K562 (cell line): Measurements from ENCODE around the gene TBC1D32. TPM values are rescaled to one million over a fixed set of nuclear protein-coding genes. Genes with fewer than 3 reads are reported as not detected.

Experiments used
- ATAC-seq: fragments of 200-7000 bp; cut with Tn5 transposase; 3 replicates; pipeline ENCODE4 v1.9.1; 2020; ENCODE audit warnings: moderate library complexity
- BruUV-seq: library from RNA; stranded (reverse); fragments of 400-500 nt; replicated peaks from 2 replicates; lab custom pipeline; 2021; lab: Mats Ljungman, UMichigan
- CTCF ChIA-PET: fragments of 300-600 bp; formaldehyde crosslinking; extraction: SDS; loops from one replicate; lab custom pipeline; 2021; ENCODE audit warnings: low intra/inter-chr PET ratio; lab: Yijun Ruan, JAX
- POLR2A ChIA-PET: fragments of 300-600, 350-650 bp; sonication (Branson Sonifier 250); formaldehyde crosslinking; extraction: SDS; loops from one replicate; lab custom pipeline; 2021; ENCODE audit warnings: antibody characterized with exemption, inconsistent platforms; lab: Yijun Ruan, JAX
- DNase-seq, 4 experiments: peaks; one replicate each; pipeline versions ENCODE4 v3.0.0 to v3.0.0-alpha.2; 2011 to 2018; ENCODE audit warnings: low spot score in 3 of 4, mixed read lengths in 3 of 4; ENCODE audit errors: extremely low read depth in 1 of 4
- FAIRE-seq: peaks from 2 replicates; lab custom pipeline; 2011; peaks lifted over from hg19 to GRCh38; lab: Jason Lieb, UNC
- H2AFZ ChIP-seq: 2 replicates; pipeline ENCODE4 v1.6.0; 2011; ENCODE audit warnings: low read depth, low read length, control low read depth, inconsistent platforms
- H3K27ac ChIP-seq: fragments of 200-600 bp; 3 replicates; pipeline ENCODE4 v1.8.0; 2011; ENCODE audit warnings: low read depth, mild to moderate bottlenecking, control low read depth, inconsistent platforms, low read length, moderate library complexity, mixed read lengths; ENCODE audit errors: extremely low read depth
- H3K27me3 ChIP-seq, 2 experiments: fragments of 300-600 bp in 1 of 2; 2 replicates in 1 of 2; 3 replicates in 1 of 2; pipeline versions ENCODE4 v1.6.0 to v1.8.0; 2011; ENCODE audit warnings: inconsistent platforms in 2 of 2, low read length in 2 of 2, mild to moderate bottlenecking in 1 of 2, mixed read lengths in 1 of 2, moderate library complexity in 1 of 2; ENCODE audit not compliant: control insufficient read depth in 2 of 2, insufficient read depth in 2 of 2
- H3K36me3 ChIP-seq: fragments of 300-600 bp; 3 replicates; pipeline ENCODE4 v1.8.0; 2011; ENCODE audit warnings: mild to moderate bottlenecking, low read length, inconsistent platforms; ENCODE audit not compliant: control insufficient read depth, insufficient read depth
- H3K4me1 ChIP-seq, 2 experiments: fragments of 200-600 bp in 1 of 2; replicated peaks in 1 of 2; 2 replicates in 1 of 2; 3 replicates in 1 of 2; pipeline versions ENCODE4 v1.5.1 to v1.8.0; 2011; ENCODE audit warnings: inconsistent platforms in 2 of 2, low read length in 2 of 2, mild to moderate bottlenecking in 1 of 2, mixed read lengths in 1 of 2, moderate library complexity in 1 of 2; ENCODE audit not compliant: control insufficient read depth in 2 of 2, insufficient read depth in 2 of 2
- H3K4me2 ChIP-seq: 2 replicates; pipeline ENCODE4 v1.6.1; 2011; ENCODE audit warnings: low read length, control low read depth, inconsistent platforms, mixed read lengths; ENCODE audit not compliant: insufficient read depth
- H3K4me3 ChIP-seq: fragments of 200-600 bp; sonication (generic), shearing (Covaris generic); 2 replicates; pipeline ENCODE4 v1.5.1; 2016; ENCODE audit warnings: control low read depth, inconsistent platforms
- H3K79me2 ChIP-seq: fragments of 200-600 bp; 3 replicates; pipeline ENCODE4 v1.8.0; 2011; ENCODE audit warnings: low read length, inconsistent platforms; ENCODE audit not compliant: control insufficient read depth, insufficient read depth
- H3K9ac ChIP-seq, 2 experiments: 2 replicates each; pipeline versions ENCODE4 v1.6.0 to v1.6.1; 2011; ENCODE audit warnings: low read depth in 2 of 2, low read length in 2 of 2, control low read depth in 1 of 2, inconsistent platforms in 1 of 2, mild to moderate bottlenecking in 1 of 2, mixed read lengths in 1 of 2; ENCODE audit not compliant: insufficient read depth in 1 of 2
- H3K9me1 ChIP-seq: one replicate; pipeline ENCODE4 v1.6.0; 2011; ENCODE audit warnings: inconsistent platforms, mild to moderate bottlenecking, low read length, moderate library complexity; ENCODE audit not compliant: control insufficient read depth, insufficient read depth
- H3K9me3 ChIP-seq: replicated peaks from 2 replicates; pipeline ENCODE4 v1.5.1; 2011; ENCODE audit warnings: low read depth, low read length, inconsistent platforms; ENCODE audit not compliant: control insufficient read depth, insufficient read depth
- H4K20me1 ChIP-seq: replicated peaks from 2 replicates; pipeline ENCODE4 v1.6.1; 2011; ENCODE audit warnings: low read length, inconsistent platforms, mixed read lengths; ENCODE audit not compliant: control insufficient read depth, insufficient read depth
- HMG20B ChIP-seq: fragments of 250-450 bp; sonication (Bioruptor Pico); IDR thresholded peaks from 2 replicates; pipeline ENCODE4 v1.5.0; 2021; ENCODE audit warnings: mild to moderate bottlenecking
- MAFK ChIP-seq: IDR thresholded peaks from 2 replicates; pipeline ENCODE4 v1.6.1; 2011; ENCODE audit warnings: low read length, improper control_type of control experiment
- MTA2 ChIP-seq: fragments of 450-650 bp; IDR thresholded peaks from 2 replicates; pipeline ENCODE4 v1.6.1; 2016; ENCODE audit warnings: low read depth
- SREBF2 ChIP-seq: sonication (generic); formaldehyde crosslinking; IDR thresholded peaks from 2 replicates; pipeline ENCODE4 v1.4.0; 2020; ENCODE audit warnings: mild to moderate bottlenecking, missing genetic modification reagents
- ZNF316 ChIP-seq: fragments of 450-650 bp; IDR thresholded peaks from 2 replicates; pipeline ENCODE4 v1.6.1; 2016
- ZNF830 ChIP-seq: fragments of 250-450 bp; sonication (Bioruptor Pico); IDR thresholded peaks from 2 replicates; pipeline ENCODE4 v1.5.0; 2021; ENCODE audit warnings: mild to moderate bottlenecking
- WGBS: fragments of 100-300 bp; shearing (Covaris generic); methylation state at CpG from one replicate; pipeline ENCODE4 v1.1.6; 2016; ENCODE audit warnings: low coverage, mixed read lengths; ENCODE audit not compliant: insufficient coverage; ENCODE audit errors: missing lambda C conversion rate; 5-methylcytosine and 5-hydroxymethylcytosine counted together
- in situ Hi-C: fragments of 300-500 bp; cut with MboI; formaldehyde crosslinking; loops from 4 replicates; pipeline ENCODE4 v1.15.0; 2018; ENCODE audit warnings: inconsistent platforms, mixed read lengths
- intact Hi-C: fragments of 100-400 bp; cut with micrococcal nuclease; formaldehyde crosslinking; loops from 2 replicates; pipeline ENCODE4 v1.14.2; 2022
- polyA plus RNA-seq, 8 experiments: library from polyadenylated mRNA; depleted of rRNA in 4 of 8; stranded (reverse) in 5 of 8; unstranded in 3 of 8; fragments of >200 nt; fragmentation: Nextera tagmentation in 2 of 8; fragmentation: Illumina TruSeq in 1 of 8; extraction: Ambion mirVana in 2 of 8; extraction: Trizol in 1 of 8; gene quantifications; 2 replicates each; pipeline versions ENCODE4 v1.2.1 to v1.2.3, GENCODE V29; 2011 to 2014; ENCODE audit warnings: inconsistent platforms in 1 of 8, missing spikeins in 1 of 8
- total RNA-seq, 7 experiments: library from RNA; depleted of rRNA in 6 of 7; stranded (reverse); fragments of >200 nt in 6 of 7; fragmentation: Illumina TruSeq in 2 of 7; extraction: Trizol in 2 of 7; gene quantifications; 2 replicates each; pipeline versions ENCODE4 v1.2.1 to v1.2.3, GENCODE V29; 2011 to 2021; ENCODE audit warnings: low replicate concordance in 1 of 7
- TF ChIP-seq, protein P1 (sequence below), 2 experiments: IDR thresholded peaks; 2 replicates each; pipeline ENCODE4 v1.6.1; 2011; ENCODE audit warnings: borderline replicate concordance in 1 of 2, control low read depth in 1 of 2, low read depth in 1 of 2, low read length in 1 of 2, mild to moderate bottlenecking in 1 of 2, mixed read lengths in 1 of 2, moderate library complexity in 1 of 2; ENCODE audit not compliant: insufficient read depth in 1 of 2, insufficient read length in 1 of 2, poor library complexity in 1 of 2, severe bottlenecking in 1 of 2; ENCODE audit errors: extremely low read depth in 1 of 2
- TF ChIP-seq, protein P2 (sequence below): fragments of 250-450 bp; sonication (Bioruptor Pico); IDR thresholded peaks from 2 replicates; pipeline ENCODE4 v1.5.1; 2021; ENCODE audit warnings: mild to moderate bottlenecking
- TF ChIP-seq, protein P3 (sequence below): IDR thresholded peaks from 2 replicates; pipeline ENCODE4 v1.6.1; 2012; ENCODE audit warnings: low read depth, low read length, improper control_type of control experiment, borderline replicate concordance

The TBC1D32 gene
- total and polyA plus RNA-seq, 9 of the 15 experiments (the other 6 are each of a cell fraction or from before 2014, with no cell fraction given) = 2.5 to 9.6 (median 3.9) TPM

DNA sequence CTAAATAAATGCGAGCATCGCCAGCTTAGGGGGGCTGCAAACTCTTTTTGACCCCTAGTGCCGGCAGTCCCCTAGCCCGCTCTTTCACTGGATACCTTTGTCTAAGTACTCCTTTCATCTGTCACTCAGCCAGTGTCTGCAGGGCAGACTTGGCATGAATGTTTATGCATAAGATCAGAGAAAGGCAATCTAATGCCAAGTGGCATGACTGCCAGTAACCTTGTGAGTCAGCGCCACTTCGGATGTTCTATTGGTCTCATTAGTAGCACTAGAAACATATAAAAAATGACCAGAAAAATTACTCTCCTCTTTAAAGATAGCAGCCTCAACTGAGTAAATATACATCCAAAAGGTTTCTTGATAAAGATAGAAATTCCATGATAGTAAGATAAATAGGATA, 192.2 kb downstream of the TBC1D32 start:
- ChIA-PET POLR2A (no interaction called here), CTCF (no interaction called here)
- Histone ChIP-seq H3K27ac (no peak overlapping the region), H4K20me1 (no peaks in the 10 kb centered on the region), H3K4me2 (no peak overlapping the region), H3K4me3 (no peak overlapping the region), H2AFZ (no peak overlapping the region), H3K36me3 (no peaks in the 10 kb centered on the region), H3K9ac (no peak overlapping the region), H3K9me3 (no peaks in the 10 kb centered on the region), H3K27me3 (no peaks in the 10 kb centered on the region), H3K79me2 (no peaks in the 10 kb centered on the region), H3K9me1 (no peaks in the 10 kb centered on the region), H3K4me1 (no peaks in the 10 kb centered on the region)
- 47% methylated on average over 6 of the region's 6 CpGs for WGBS
- TF ChIP-seq, protein P1, sequence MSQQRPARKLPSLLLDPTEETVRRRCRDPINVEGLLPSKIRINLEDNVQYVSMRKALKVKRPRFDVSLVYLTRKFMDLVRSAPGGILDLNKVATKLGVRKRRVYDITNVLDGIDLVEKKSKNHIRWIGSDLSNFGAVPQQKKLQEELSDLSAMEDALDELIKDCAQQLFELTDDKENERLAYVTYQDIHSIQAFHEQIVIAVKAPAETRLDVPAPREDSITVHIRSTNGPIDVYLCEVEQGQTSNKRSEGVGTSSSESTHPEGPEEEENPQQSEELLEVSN (IDR thresholded peaks at IDR 0.05; ENCODE audit: borderline replicate concordance in 1 of 2, extremely low read depth in 1 of 2, insufficient read depth in 1 of 2, insufficient read length in 1 of 2, low read depth in 1 of 2, low read length in 1 of 2, poor library complexity in 1 of 2, severe bottlenecking in 1 of 2) = no peak
- no peak for TF ChIP-seq ZNF316
- TF ChIP-seq, protein P2, sequence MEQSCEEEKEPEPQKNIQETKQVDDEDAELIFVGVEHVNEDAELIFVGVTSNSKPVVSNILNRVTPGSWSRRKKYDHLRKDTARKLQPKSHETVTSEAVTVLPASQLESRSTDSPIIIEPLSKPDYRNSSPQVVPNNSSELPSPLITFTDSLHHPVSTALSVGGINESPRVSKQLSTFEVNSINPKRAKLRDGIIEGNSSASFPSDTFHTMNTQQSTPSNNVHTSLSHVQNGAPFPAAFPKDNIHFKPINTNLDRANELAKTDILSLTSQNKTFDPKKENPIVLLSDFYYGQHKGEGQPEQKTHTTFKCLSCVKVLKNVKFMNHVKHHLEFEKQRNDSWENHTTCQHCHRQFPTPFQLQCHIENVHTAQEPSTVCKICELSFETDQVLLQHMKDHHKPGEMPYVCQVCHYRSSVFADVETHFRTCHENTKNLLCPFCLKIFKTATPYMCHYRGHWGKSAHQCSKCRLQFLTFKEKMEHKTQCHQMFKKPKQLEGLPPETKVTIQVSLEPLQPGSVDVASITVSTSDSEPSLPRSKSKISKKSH = no peak
- no peak for TF ChIP-seq MTA2
- no peak for TF ChIP-seq MAFK
- TF ChIP-seq SREBF2 (CRISPR knock-in tag) = no peak
- no peak for TF ChIP-seq HMG20B
- no peak for TF ChIP-seq ZNF830 (CRISPR knock-in tag)
- TF ChIP-seq, protein P3, sequence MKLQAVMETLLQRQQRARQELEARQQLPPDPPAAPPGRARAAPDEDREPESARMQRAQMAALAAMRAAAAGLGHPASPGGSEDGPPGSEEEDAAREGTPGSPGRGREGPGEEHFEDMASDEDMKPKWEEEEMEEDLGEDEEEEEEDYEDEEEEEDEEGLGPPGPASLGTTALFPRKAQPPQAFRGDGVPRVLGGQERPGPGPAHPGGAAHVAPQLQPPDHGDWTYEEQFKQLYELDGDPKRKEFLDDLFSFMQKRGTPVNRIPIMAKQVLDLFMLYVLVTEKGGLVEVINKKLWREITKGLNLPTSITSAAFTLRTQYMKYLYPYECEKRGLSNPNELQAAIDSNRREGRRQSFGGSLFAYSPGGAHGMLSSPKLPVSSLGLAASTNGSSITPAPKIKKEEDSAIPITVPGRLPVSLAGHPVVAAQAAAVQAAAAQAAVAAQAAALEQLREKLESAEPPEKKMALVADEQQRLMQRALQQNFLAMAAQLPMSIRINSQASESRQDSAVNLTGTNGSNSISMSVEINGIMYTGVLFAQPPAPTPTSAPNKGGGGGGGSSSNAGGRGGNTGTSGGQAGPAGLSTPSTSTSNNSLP = no peak
- BruUV-seq = no TSS peak
- in situ Hi-C loops (no loop called here), intact Hi-C loops (no loop called here)
- DNase-seq (no peak), FAIRE-seq (no peak), ATAC-seq (no peak)
